Keratinocyte (primary cell): ENCODE data around the gene ACTG1. TPM values are rescaled to one million over a fixed set of nuclear protein-coding genes. Genes with fewer than 3 reads are reported as not detected.

Experiments
- DNase-seq: peaks from one replicate; pipeline ENCODE4 v3.0.0-alpha.2; 2011; ENCODE audit warnings: low read depth, missing footprints, low spot score
- FAIRE-seq: peaks from 2 replicates; lab custom pipeline; 2011; peaks lifted over from hg19 to GRCh38; lab: Jason Lieb, UNC
- H2AFZ ChIP-seq: 2 replicates; pipeline ENCODE4 v1.6.0; 2012; ENCODE audit warnings: low read length, control low read depth, inconsistent platforms; ENCODE audit not compliant: control insufficient read depth
- H3K27ac ChIP-seq: 2 replicates; pipeline ENCODE4 v1.5.1; 2011; ENCODE audit warnings: low read length; ENCODE audit not compliant: control insufficient read depth, insufficient read depth
- H3K27me3 ChIP-seq: 3 replicates; pipeline ENCODE4 v1.6.0; 2011; ENCODE audit warnings: low read length; ENCODE audit not compliant: control insufficient read depth, insufficient read depth; ENCODE audit errors: extremely low read depth
- H3K36me3 ChIP-seq, 2 experiments: 2 replicates in 1 of 2; 3 replicates in 1 of 2; pipeline ENCODE4 v1.5.1; 2011; ENCODE audit warnings: low read length in 2 of 2, mild to moderate bottlenecking in 1 of 2; ENCODE audit not compliant: control insufficient read depth in 2 of 2, insufficient read depth in 2 of 2; ENCODE audit errors: extremely low read depth in 1 of 2
- H3K4me1 ChIP-seq: 3 replicates; pipeline ENCODE4 v1.5.1; 2011; ENCODE audit warnings: low read length; ENCODE audit not compliant: control insufficient read depth, insufficient read depth; ENCODE audit errors: extremely low read depth
- H3K4me2 ChIP-seq: 3 replicates; pipeline ENCODE4 v1.6.0; 2011; ENCODE audit warnings: low read depth, low read length; ENCODE audit not compliant: control insufficient read depth, insufficient read depth; ENCODE audit errors: extremely low read depth
- H3K4me3 ChIP-seq, 3 experiments: fragments of 200-600 bp in 1 of 3; sonication (generic) in 1 of 3; 2 replicates in 2 of 3; 3 replicates in 1 of 3; pipeline ENCODE4 v1.5.1; 2011 to 2016; ENCODE audit warnings: low read length in 3 of 3, mild to moderate bottlenecking in 3 of 3, control low read depth in 2 of 3, inconsistent platforms in 1 of 3, low read depth in 1 of 3, mixed read lengths in 1 of 3, mixed run types in 1 of 3, moderate library complexity in 1 of 3; ENCODE audit not compliant: control insufficient read depth in 2 of 3, insufficient read depth in 2 of 3; ENCODE audit errors: extremely low read depth in 1 of 3
- H3K79me2 ChIP-seq: 2 replicates; pipeline ENCODE4 v1.6.0; 2012; ENCODE audit warnings: low read length; ENCODE audit not compliant: control insufficient read depth, insufficient read depth
- H3K9ac ChIP-seq: 3 replicates; pipeline ENCODE4 v1.6.0; 2011; ENCODE audit warnings: low read length; ENCODE audit not compliant: control insufficient read depth, insufficient read depth; ENCODE audit errors: extremely low read depth
- H3K9me1 ChIP-seq: 3 replicates; pipeline ENCODE4 v1.6.0; 2011; ENCODE audit warnings: low read length; ENCODE audit not compliant: control insufficient read depth, insufficient read depth; ENCODE audit errors: extremely low read depth
- H3K9me3 ChIP-seq: 2 replicates; pipeline ENCODE4 v1.5.1; 2012; ENCODE audit warnings: low read depth, low read length; ENCODE audit not compliant: control insufficient read depth
- H4K20me1 ChIP-seq: 3 replicates; pipeline ENCODE4 v1.6.0; 2011; ENCODE audit warnings: low read length; ENCODE audit not compliant: control insufficient read depth, insufficient read depth; ENCODE audit errors: extremely low read depth
- CTCF ChIP-seq, 3 experiments: IDR thresholded peaks in 1 of 3; conservative IDR thresholded peaks in 1 of 3; optimal IDR thresholded peaks in 1 of 3; 2 replicates in 2 of 3; 3 replicates in 1 of 3; pipeline versions ENCODE3 to v1.5.1; 2011; ENCODE audit warnings: low read length in 3 of 3, mild to moderate bottlenecking in 3 of 3, moderate library complexity in 2 of 3, control low read depth in 1 of 3, inconsistent platforms in 1 of 3; ENCODE audit not compliant: insufficient read depth in 2 of 3; ENCODE audit errors: extremely low read depth in 1 of 3
- EZH2 ChIP-seq: IDR thresholded peaks from one replicate; pipeline ENCODE4 v1.6.1; 2012; ENCODE audit warnings: inconsistent platforms, mild to moderate bottlenecking, low read length, moderate library complexity
- dilution Hi-C: fragments of 300-500 bp; cut with MboI; formaldehyde crosslinking; loops from one replicate; pipeline ENCODE4 v1.7.0; 2020; ENCODE audit warnings: low sequenced_read_pairs; ENCODE audit not compliant: extremely low pct_ligation_motif_present
- polyA plus RNA-seq, 5 experiments: library from polyadenylated mRNA; depleted of rRNA in 3 of 5; stranded (reverse) in 3 of 5; stranded (forward) in 1 of 5; unstranded in 1 of 5; fragments of >200 nt; gene quantifications; 1 replicate in 1 of 5; 2 replicates in 3 of 5; 3 replicates in 1 of 5; pipeline versions ENCODE4 v1.2.1 to v1.2.3, GENCODE V29; 2011 to 2012; ENCODE audit warnings: missing spikeins in 2 of 5, low read depth in 1 of 5, low replicate concordance in 1 of 5

The ACTG1 gene
- polyA plus RNA-seq, 1 donor (not counting 4 experiments of a cell fraction or from before 2014, with no cell fraction given), result 1,867 TPM

DNA sequence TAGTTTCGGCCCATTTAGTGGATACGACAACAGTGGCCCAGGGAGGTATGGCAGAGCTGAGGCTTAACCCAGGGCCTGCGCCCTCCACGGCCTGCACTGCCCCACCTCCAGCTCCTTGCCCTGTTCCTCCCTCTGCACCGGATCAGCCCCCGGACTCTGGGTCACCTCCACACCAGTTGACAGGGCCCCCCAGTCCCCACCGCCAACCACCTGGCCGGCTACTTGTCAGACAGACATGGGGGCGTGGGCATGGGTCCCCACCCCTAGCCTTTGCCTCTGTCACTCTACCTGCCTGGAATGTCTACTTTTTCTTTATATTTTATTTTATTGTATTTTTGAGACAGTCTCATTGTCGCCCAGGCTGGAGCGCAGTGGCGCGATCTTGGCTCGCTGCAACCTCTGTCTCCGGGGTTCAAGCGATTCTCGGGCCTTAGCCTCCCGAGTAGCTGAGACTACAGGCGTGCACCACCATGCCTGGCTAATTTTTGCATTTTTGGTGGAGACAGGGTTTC is 3.0 kb upstream of the ACTG1 start:
- H3K79me2 ChIP-seq, result peaks cover 19% of the 10 kb centered on the region
- DNase-seq, result no peak
- H3K36me3 ChIP-seq, result peaks cover 15% of the 10 kb centered on the region in 2 experiments
- no peak overlapping the region for H2AFZ ChIP-seq
- dilution Hi-C loops, result no loop called here
- no peaks in the 10 kb centered on the region for H3K9me1 ChIP-seq
- H3K4me3 ChIP-seq, result peak overlapping the region; percentile 51 to 71 (median 59)
- H3K4me1 ChIP-seq, result peaks cover 14% of the 10 kb centered on the region
- H3K27me3 ChIP-seq, result no peaks in the 10 kb centered on the region
- H3K9me3 ChIP-seq, result peaks cover 2% of the 10 kb centered on the region
- no peak for FAIRE-seq
- no peak for TF ChIP-seq CTCF (optimal IDR thresholded peaks at IDR 0.05 in 1 of 3, IDR thresholded peaks at IDR 0.05 in 1 of 3, conservative IDR thresholded peaks at IDR 0.05 in 1 of 3; ENCODE audit: extremely low read depth in 1 of 3, insufficient read depth in 2 of 3, low read length in 3 of 3)
- no peak for TF ChIP-seq EZH2
- H3K4me2 ChIP-seq, result peak overlapping the region; percentile 93
- H3K27ac ChIP-seq, result peak overlapping the region; percentile 49
- peak overlapping the region; percentile 67 for H3K9ac ChIP-seq
- peaks cover 17% of the 10 kb centered on the region for H4K20me1 ChIP-seq

DNA sequence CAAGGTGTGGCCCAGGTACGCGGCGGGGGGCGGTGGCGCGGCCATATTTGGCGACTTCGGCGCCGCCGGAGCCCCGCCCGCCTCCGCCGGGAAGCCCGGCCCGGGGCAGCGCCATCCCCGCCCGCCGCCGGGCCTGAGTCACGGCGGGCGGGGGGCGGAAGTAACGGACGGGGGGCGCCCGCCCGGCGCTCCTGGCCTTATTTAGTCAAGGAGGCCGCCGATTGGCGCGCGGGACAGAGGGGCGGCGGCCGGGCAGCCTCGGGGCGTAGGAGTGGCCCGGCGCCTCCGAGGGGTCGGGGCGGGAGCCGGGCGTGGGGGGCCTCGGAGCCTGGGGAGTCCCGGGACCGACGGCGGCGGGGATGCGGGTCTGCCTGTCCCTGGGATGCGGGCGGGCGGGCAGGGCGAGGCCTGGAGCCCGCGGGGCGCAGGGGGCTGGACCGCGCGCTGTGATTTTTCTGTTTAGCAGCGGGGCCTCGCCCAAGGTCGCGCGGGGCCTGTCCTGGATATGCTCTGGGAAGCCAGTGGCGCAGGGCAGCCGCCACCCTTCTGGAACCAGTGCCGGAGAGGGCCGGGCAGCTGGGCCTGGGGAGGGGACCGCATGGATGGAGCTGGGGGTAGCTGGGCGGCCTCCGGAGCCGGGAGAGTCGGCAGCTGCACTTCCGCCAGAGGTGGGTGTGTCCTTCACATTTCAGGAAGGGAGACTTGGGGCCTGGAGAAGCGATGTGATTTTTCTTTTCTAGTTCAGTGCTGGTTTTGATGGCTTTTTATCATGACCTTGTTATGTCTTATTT is 2.3 kb upstream of the ACTG1 start:
- H3K4me1 ChIP-seq, result peaks cover 19% of the 10 kb centered on the region
- peaks cover 20 to 22% of the 10 kb centered on the region in 2 experiments for H3K36me3 ChIP-seq
- H3K4me2 ChIP-seq, result peak overlapping the region; percentile 93
- H3K9ac ChIP-seq, result peak overlapping the region; percentile 67
- no peaks in the 10 kb centered on the region for H3K9me1 ChIP-seq
- H3K4me3 ChIP-seq, result peak overlapping the region; percentile 51 to 71 (median 59)
- dilution Hi-C loops, result no loop called here
- no peak for TF ChIP-seq EZH2
- TF ChIP-seq CTCF (optimal IDR thresholded peaks at IDR 0.05 in 1 of 3, IDR thresholded peaks at IDR 0.05 in 1 of 3, conservative IDR thresholded peaks at IDR 0.05 in 1 of 3; ENCODE audit: extremely low read depth in 1 of 3, insufficient read depth in 2 of 3, low read length in 3 of 3), result no peak
- no peak overlapping the region for H2AFZ ChIP-seq
- peaks cover 2% of the 10 kb centered on the region for H3K9me3 ChIP-seq
- FAIRE-seq (no peak), DNase-seq (no peak)
- H4K20me1 ChIP-seq, result peaks cover 23% of the 10 kb centered on the region
- no peaks in the 10 kb centered on the region for H3K27me3 ChIP-seq
- H3K79me2 ChIP-seq, result peaks cover 26% of the 10 kb centered on the region
- H3K27ac ChIP-seq, result peak overlapping the region; percentile 49
